Measurements from ENCODE around the gene PSIP1. TPM values are rescaled to one million over a fixed set of nuclear protein-coding genes. Genes with fewer than 3 reads are reported as not detected.
"Not testable (repeated sequence)": the region's sequence is repeated elsewhere in the genome, so short reads cannot be mapped to it uniquely, and the experiment has no call there.

The PSIP1 gene
- total RNA-seq, 1 donor from 2014 or later, result 128 TPM

- Mint-ChIP-seq H3K27me3 (ENCODE audit: unreplicated experiment) (no peaks in the 10 kb centered on the region), H3K9me3 (ENCODE audit: unreplicated experiment) (no peaks in the 10 kb centered on the region), H3K4me1 (ENCODE audit: unreplicated experiment) (peaks cover 13% of the 10 kb centered on the region), H3K4me3 (ENCODE audit: unreplicated experiment) (no peak overlapping the region), H3K27ac (ENCODE audit: unreplicated experiment) (no peak overlapping the region), H3K36me3 (ENCODE audit: low read depth, unreplicated experiment) (peaks cover 22% of the 10 kb centered on the region)
- DNase-seq (ENCODE audit: low spot score), result no peak
- TF ChIP-seq, protein P1, sequence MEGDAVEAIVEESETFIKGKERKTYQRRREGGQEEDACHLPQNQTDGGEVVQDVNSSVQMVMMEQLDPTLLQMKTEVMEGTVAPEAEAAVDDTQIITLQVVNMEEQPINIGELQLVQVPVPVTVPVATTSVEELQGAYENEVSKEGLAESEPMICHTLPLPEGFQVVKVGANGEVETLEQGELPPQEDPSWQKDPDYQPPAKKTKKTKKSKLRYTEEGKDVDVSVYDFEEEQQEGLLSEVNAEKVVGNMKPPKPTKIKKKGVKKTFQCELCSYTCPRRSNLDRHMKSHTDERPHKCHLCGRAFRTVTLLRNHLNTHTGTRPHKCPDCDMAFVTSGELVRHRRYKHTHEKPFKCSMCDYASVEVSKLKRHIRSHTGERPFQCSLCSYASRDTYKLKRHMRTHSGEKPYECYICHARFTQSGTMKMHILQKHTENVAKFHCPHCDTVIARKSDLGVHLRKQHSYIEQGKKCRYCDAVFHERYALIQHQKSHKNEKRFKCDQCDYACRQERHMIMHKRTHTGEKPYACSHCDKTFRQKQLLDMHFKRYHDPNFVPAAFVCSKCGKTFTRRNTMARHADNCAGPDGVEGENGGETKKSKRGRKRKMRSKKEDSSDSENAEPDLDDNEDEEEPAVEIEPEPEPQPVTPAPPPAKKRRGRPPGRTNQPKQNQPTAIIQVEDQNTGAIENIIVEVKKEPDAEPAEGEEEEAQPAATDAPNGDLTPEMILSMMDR (IDR thresholded peaks at IDR 0.05; ENCODE audit: unreplicated experiment), result no peak
Measured at GRCh38 chr9:15433661-15434060, 77.1 kb downstream of the PSIP1 start.

DNA sequence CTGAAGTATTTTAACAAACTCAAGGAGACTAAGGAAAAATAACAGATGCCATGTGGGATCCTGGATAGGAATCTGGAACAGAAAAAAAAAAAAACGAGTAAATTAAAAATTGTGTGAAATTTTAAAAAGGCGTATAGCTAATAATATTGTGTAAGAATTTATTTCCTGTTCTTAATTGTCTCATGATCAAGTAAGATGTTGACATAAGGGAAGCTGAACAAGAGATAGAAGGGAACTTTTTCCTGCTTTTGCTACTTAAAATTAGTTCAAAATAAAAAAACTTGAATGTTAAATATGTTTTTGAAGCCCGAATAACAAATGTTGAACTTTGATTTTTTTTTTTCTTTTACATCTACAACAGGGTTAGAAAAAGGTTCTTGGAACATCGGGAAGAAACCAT is 77.6 kb downstream of the PSIP1 start:
- H3K27me3 Mint-ChIP-seq (ENCODE audit: unreplicated experiment), result no peaks in the 10 kb centered on the region
- TF ChIP-seq, protein P1 (IDR thresholded peaks at IDR 0.05; ENCODE audit: unreplicated experiment), result no peak
- H3K9me3 Mint-ChIP-seq (ENCODE audit: unreplicated experiment), result no peaks in the 10 kb centered on the region
- H3K27ac Mint-ChIP-seq (ENCODE audit: unreplicated experiment), result no peak overlapping the region
- H3K4me1 Mint-ChIP-seq (ENCODE audit: unreplicated experiment), result peaks cover 13% of the 10 kb centered on the region
- no peak overlapping the region for H3K4me3 Mint-ChIP-seq (ENCODE audit: unreplicated experiment)
- peaks cover 22% of the 10 kb centered on the region for H3K36me3 Mint-ChIP-seq (ENCODE audit: low read depth, unreplicated experiment)
- no peak for DNase-seq (ENCODE audit: low spot score)

- no peak for DNase-seq (ENCODE audit: low spot score)
- Mint-ChIP-seq H3K4me1 (ENCODE audit: unreplicated experiment) (peaks cover 20% of the 10 kb centered on the region), H3K27ac (ENCODE audit: unreplicated experiment) (peak overlapping the region; percentile 21), H3K9me3 (ENCODE audit: unreplicated experiment) (no peaks in the 10 kb centered on the region), H3K36me3 (ENCODE audit: low read depth, unreplicated experiment) (peaks cover 16% of the 10 kb centered on the region), H3K4me3 (ENCODE audit: unreplicated experiment) (no peak overlapping the region), H3K27me3 (ENCODE audit: unreplicated experiment) (no peaks in the 10 kb centered on the region)
- TF ChIP-seq, protein P1 (IDR thresholded peaks at IDR 0.05; ENCODE audit: unreplicated experiment), result no peak
Measured at GRCh38 chr9:15430920-15431844, 79.6 kb downstream of the PSIP1 start.

DNA sequence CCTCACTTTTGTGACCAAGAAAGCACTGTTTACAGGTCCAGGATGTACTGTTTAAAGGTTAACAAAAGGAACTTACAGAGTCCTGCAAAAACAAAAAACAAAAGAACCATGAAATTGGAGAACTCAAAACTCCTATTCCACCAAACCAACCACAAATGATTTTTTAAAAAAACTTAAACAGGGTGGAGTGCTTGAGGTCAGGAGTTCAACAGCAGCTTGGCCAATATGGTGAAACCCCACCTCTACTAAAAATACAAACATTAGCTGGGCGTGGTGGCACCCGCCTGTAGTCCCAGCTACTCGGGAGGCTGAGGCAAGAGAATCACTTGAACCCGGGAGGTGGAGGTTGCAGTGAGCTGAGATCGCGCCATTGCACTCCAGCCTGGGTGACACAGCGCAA is 83.1 kb downstream of the PSIP1 start:
- peaks cover 27% of the 10 kb centered on the region for H3K4me1 Mint-ChIP-seq (ENCODE audit: unreplicated experiment)
- DNase-seq (ENCODE audit: low spot score); H3K4me3 Mint-ChIP-seq (ENCODE audit: unreplicated experiment); H3K27me3 Mint-ChIP-seq (ENCODE audit: unreplicated experiment); H3K9me3 Mint-ChIP-seq (ENCODE audit: unreplicated experiment): not testable (repeated sequence)
- H3K27ac Mint-ChIP-seq (ENCODE audit: unreplicated experiment), result peak overlapping the region; percentile 67
- peaks cover 16% of the 10 kb centered on the region for H3K36me3 Mint-ChIP-seq (ENCODE audit: low read depth, unreplicated experiment)

DNA sequence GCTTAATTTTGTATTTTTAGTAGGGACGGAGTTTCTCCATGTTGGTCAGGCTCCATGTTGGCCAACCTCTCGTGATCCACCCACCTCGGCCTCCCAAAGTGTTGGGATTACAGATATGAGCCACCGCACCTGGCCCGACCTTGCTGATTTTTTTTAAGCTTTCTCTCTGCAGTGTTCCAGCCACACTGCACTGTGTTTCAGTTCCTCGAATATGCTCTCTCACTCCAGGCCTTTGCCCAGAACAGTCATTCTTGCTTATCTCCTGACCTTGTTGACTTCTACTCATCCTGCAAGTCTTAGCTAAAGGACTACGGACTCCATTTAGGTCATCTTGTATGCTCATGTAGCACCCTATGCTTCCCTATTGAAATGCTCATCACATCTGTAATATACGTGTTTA is 84.8 kb downstream of the PSIP1 start:
- Mint-ChIP-seq H3K36me3 (ENCODE audit: low read depth, unreplicated experiment) (peaks cover 16% of the 10 kb centered on the region), H3K4me3 (ENCODE audit: unreplicated experiment) (peak overlapping the region; percentile 33), H3K27ac (ENCODE audit: unreplicated experiment) (no peak overlapping the region), H3K4me1 (ENCODE audit: unreplicated experiment) (peaks cover 20% of the 10 kb centered on the region), H3K9me3 (ENCODE audit: unreplicated experiment) (no peaks in the 10 kb centered on the region), H3K27me3 (ENCODE audit: unreplicated experiment) (peaks cover 3% of the 10 kb centered on the region)
- no peak for DNase-seq (ENCODE audit: low spot score)
- TF ChIP-seq, protein P1 (IDR thresholded peaks at IDR 0.05; ENCODE audit: unreplicated experiment), result no peak
